Caco-2 (cell line): Measurements from ENCODE around the gene GALNTL6. TPM values are rescaled to one million over a fixed set of nuclear protein-coding genes. Genes with fewer than 3 reads are reported as not detected.

Experiments
- BruUV-seq: library from RNA; stranded (reverse); fragments of 400-500 nt; replicated peaks from 2 replicates; lab custom pipeline; 2021; lab: Mats Ljungman, UMichigan
- CTCF ChIA-PET: fragments of 300-600 bp; sonication (Branson Sonifier 250); formaldehyde crosslinking; loops from one replicate; lab custom pipeline; 2022; ENCODE audit warnings: antibody characterized with exemption; lab: Charles Lee
- POLR2A ChIA-PET: fragments of 300-600 bp; sonication (Branson Sonifier 250); formaldehyde crosslinking; loops from one replicate; lab custom pipeline; 2022; ENCODE audit warnings: antibody characterized with exemption; lab: Charles Lee
- DNase-seq, 2 experiments: peaks; one replicate each; pipeline versions ENCODE4 v3.0.0 to v3.0.0-alpha.2; 2020 to 2022
- H3K27me3 ChIP-seq: replicated peaks from 2 replicates; pipeline ENCODE4 v1.6.0; 2011; ENCODE audit warnings: low read length; ENCODE audit not compliant: control insufficient read depth, insufficient read depth
- H3K36me3 ChIP-seq: 2 replicates; pipeline ENCODE4 v1.5.1; 2011; ENCODE audit warnings: low read length; ENCODE audit not compliant: control insufficient read depth, insufficient read depth
- H3K4me1 ChIP-seq: fragments of 250-450 bp; sonication (Bioruptor Pico); 2 replicates; pipeline ENCODE4 v1.5.1; 2020; ENCODE audit warnings: mild to moderate bottlenecking
- H3K4me3 ChIP-seq: 2 replicates; pipeline ENCODE4 v1.5.1; 2011; ENCODE audit warnings: low read depth, mild to moderate bottlenecking, control low read depth, low read length
- H3K9me3 ChIP-seq: fragments of 250-450 bp; sonication (Bioruptor Pico); 2 replicates; pipeline ENCODE4 v1.5.1; 2020; ENCODE audit warnings: mild to moderate bottlenecking, moderate library complexity
- H3K27ac Mint-ChIP-seq: one replicate; pipeline ENCODE4 v1.8.0; 2022; ENCODE audit warnings: mixed read lengths; ENCODE audit not compliant: unreplicated experiment
- H3K27me3 Mint-ChIP-seq: one replicate; pipeline ENCODE4 v1.8.0; 2022; ENCODE audit warnings: mixed read lengths; ENCODE audit not compliant: insufficient read depth, unreplicated experiment
- H3K36me3 Mint-ChIP-seq: one replicate; pipeline ENCODE4 v1.8.0; 2022; ENCODE audit warnings: mild to moderate bottlenecking, mixed read lengths; ENCODE audit not compliant: insufficient read depth, unreplicated experiment
- H3K4me1 Mint-ChIP-seq: one replicate; pipeline ENCODE4 v1.8.0; 2022; ENCODE audit warnings: low read depth, mixed read lengths; ENCODE audit not compliant: unreplicated experiment
- H3K4me3 Mint-ChIP-seq: one replicate; pipeline ENCODE4 v1.8.0; 2022; ENCODE audit warnings: mild to moderate bottlenecking, moderate library complexity, mixed read lengths; ENCODE audit not compliant: unreplicated experiment
- H3K9me3 Mint-ChIP-seq: one replicate; pipeline ENCODE4 v1.8.0; 2022; ENCODE audit warnings: mixed read lengths; ENCODE audit not compliant: unreplicated experiment
- intact Hi-C: fragments of 100-400 bp; cut with micrococcal nuclease; formaldehyde crosslinking; loops from one replicate; pipeline ENCODE4 v1.10.0; 2022; ENCODE audit not compliant: unreplicated experiment
- total RNA-seq: library from RNA; stranded (reverse); gene quantifications from 2 replicates; pipeline ENCODE4 v1.2.3, GENCODE V29; 2022
- TF ChIP-seq, protein P1 (sequence below), 2 experiments: fragments of 200-600 bp in 1 of 2; IDR thresholded peaks; 1 replicate in 1 of 2; 2 replicates in 1 of 2; pipeline versions ENCODE4 v1.5.1 to v1.8.0; 2011 to 2022; ENCODE audit warnings: antibody characterized with exemption in 1 of 2, control low read depth in 1 of 2, inconsistent platforms in 1 of 2, low read depth in 1 of 2, low read length in 1 of 2, mild to moderate bottlenecking in 1 of 2, moderate library complexity in 1 of 2; ENCODE audit not compliant: insufficient read depth in 1 of 2, severe bottlenecking in 1 of 2, unreplicated experiment in 1 of 2

GALNTL6 gene
- total RNA-seq, 1 experiment from 2014 or later, result not detected

DNA sequence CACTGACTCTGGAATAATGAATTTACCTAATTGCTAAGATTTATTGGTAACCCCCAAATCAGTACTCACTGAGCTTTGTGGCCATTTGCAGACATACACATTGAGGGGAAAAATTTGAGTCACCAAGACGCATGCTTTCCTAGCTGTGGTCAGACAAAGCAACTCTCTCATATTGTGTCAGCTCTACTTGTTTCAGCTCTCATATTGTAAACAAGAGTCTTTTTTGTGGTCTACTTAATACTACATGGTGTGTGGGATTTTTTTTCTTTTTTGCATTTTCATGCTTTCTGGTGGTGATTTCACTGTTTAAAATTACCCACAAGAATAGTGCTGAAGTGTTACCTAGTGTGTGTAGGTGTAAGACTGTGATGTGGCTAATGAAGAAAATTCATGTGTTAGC, 927.2 kb downstream of the GALNTL6 start:
- intact Hi-C loops, result no loop called here
- H3K27me3 Mint-ChIP-seq, result no peaks in the 10 kb centered on the region
- BruUV-seq, result no TSS peak

DNA sequence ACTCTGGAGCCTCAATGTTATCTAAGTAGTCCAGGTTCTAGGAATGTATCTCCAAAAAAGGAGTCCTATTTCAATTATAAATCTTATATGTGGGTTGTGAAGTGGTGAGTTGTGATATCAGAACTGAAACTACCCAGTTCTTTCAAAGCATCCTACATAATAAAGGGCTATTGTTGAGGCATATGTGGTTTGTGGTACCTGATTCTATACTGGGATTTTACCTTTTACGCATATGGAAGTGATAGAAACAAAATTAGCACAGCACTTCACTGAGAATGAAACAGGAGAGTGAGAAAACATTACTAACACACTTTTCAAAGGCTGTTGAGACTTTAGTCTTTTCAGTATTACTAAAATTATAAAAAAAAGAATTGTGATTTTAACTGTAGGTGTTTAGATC, 937.7 kb downstream of the GALNTL6 start:
- H3K27ac Mint-ChIP-seq, result no peak overlapping the region
- no peaks in the 10 kb centered on the region for H3K4me1 Mint-ChIP-seq
- no peaks in the 10 kb centered on the region for H3K27me3 Mint-ChIP-seq
- peaks cover 10% of the 10 kb centered on the region for H3K9me3 Mint-ChIP-seq
- POLR2A ChIA-PET, result no interaction called here
- TF ChIP-seq, protein P1, sequence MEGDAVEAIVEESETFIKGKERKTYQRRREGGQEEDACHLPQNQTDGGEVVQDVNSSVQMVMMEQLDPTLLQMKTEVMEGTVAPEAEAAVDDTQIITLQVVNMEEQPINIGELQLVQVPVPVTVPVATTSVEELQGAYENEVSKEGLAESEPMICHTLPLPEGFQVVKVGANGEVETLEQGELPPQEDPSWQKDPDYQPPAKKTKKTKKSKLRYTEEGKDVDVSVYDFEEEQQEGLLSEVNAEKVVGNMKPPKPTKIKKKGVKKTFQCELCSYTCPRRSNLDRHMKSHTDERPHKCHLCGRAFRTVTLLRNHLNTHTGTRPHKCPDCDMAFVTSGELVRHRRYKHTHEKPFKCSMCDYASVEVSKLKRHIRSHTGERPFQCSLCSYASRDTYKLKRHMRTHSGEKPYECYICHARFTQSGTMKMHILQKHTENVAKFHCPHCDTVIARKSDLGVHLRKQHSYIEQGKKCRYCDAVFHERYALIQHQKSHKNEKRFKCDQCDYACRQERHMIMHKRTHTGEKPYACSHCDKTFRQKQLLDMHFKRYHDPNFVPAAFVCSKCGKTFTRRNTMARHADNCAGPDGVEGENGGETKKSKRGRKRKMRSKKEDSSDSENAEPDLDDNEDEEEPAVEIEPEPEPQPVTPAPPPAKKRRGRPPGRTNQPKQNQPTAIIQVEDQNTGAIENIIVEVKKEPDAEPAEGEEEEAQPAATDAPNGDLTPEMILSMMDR (IDR thresholded peaks at IDR 0.05; ENCODE audit: insufficient read depth in 1 of 2, low read depth in 1 of 2, low read length in 1 of 2, severe bottlenecking in 1 of 2, unreplicated experiment in 1 of 2), result no peak
- no TSS peak for BruUV-seq
- no peak overlapping the region for H3K4me3 ChIP-seq
- H3K4me1 ChIP-seq, result no peaks in the 10 kb centered on the region
- no peaks in the 10 kb centered on the region for H3K9me3 ChIP-seq
- intact Hi-C loops, result no loop called here
- no peaks in the 10 kb centered on the region for H3K27me3 ChIP-seq
- no peaks in the 10 kb centered on the region for H3K36me3 Mint-ChIP-seq
- H3K36me3 ChIP-seq, result no peaks in the 10 kb centered on the region
- H3K4me3 Mint-ChIP-seq, result no peak overlapping the region
- no peak for DNase-seq
- CTCF ChIA-PET, result no interaction called here

More for the DNA sequence above, 927.2 kb downstream of the GALNTL6 start:
- TF ChIP-seq, protein P1 (IDR thresholded peaks at IDR 0.05; ENCODE audit: insufficient read depth in 1 of 2, low read depth in 1 of 2, low read length in 1 of 2, severe bottlenecking in 1 of 2, unreplicated experiment in 1 of 2), result no peak
- H3K9me3 Mint-ChIP-seq, result peaks cover 42% of the 10 kb centered on the region
- no peak for DNase-seq
- H3K27ac Mint-ChIP-seq, result no peak overlapping the region
- no peak overlapping the region for H3K4me3 ChIP-seq
- no peaks in the 10 kb centered on the region for H3K4me1 ChIP-seq
- H3K4me3 Mint-ChIP-seq, result no peak overlapping the region
- H3K36me3 Mint-ChIP-seq, result no peaks in the 10 kb centered on the region
- H3K9me3 ChIP-seq, result no peaks in the 10 kb centered on the region
- H3K36me3 ChIP-seq, result no peaks in the 10 kb centered on the region
- no peaks in the 10 kb centered on the region for H3K4me1 Mint-ChIP-seq
- POLR2A ChIA-PET, result no interaction called here
- CTCF ChIA-PET, result no interaction called here
- no peaks in the 10 kb centered on the region for H3K27me3 ChIP-seq

DNA sequence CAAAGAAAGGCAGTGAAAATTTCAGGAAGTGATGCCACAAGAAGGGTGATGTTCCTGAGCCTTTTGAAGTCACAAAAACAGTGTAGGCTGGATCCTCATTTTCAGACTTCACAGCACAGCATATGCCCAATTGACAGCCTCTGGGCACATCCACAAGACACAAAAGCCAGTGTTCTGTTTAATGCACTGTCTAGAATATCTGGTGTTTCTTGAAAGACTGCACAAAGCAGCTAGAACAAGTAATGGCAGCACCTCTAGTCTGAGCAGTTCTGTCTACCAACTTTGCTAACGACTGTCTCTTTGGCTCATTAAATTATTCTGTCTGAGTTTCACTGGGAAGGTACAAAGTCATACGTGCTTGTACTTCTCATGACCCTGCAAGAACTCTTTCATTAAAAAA, 938.3 kb downstream of the GALNTL6 start:
- H3K27ac Mint-ChIP-seq, result no peak overlapping the region
- no peaks in the 10 kb centered on the region for H3K27me3 Mint-ChIP-seq
- BruUV-seq, result no TSS peak
- ChIA-PET POLR2A (no interaction called here), CTCF (no interaction called here)
- TF ChIP-seq, protein P1 (IDR thresholded peaks at IDR 0.05; ENCODE audit: insufficient read depth in 1 of 2, low read depth in 1 of 2, low read length in 1 of 2, severe bottlenecking in 1 of 2, unreplicated experiment in 1 of 2), result no peak
- no peak overlapping the region for H3K4me3 Mint-ChIP-seq
- no peaks in the 10 kb centered on the region for H3K36me3 ChIP-seq
- intact Hi-C loops, result no loop called here
- no peaks in the 10 kb centered on the region for H3K4me1 ChIP-seq
- no peak overlapping the region for H3K4me3 ChIP-seq
- H3K27me3 ChIP-seq, result no peaks in the 10 kb centered on the region
- H3K9me3 Mint-ChIP-seq, result peaks cover 10% of the 10 kb centered on the region
- H3K4me1 Mint-ChIP-seq, result no peaks in the 10 kb centered on the region
- DNase-seq, result no peak
- H3K36me3 Mint-ChIP-seq, result no peaks in the 10 kb centered on the region
- H3K9me3 ChIP-seq, result no peaks in the 10 kb centered on the region
